ENCODE data around the gene ACSBG1.

DNA sequence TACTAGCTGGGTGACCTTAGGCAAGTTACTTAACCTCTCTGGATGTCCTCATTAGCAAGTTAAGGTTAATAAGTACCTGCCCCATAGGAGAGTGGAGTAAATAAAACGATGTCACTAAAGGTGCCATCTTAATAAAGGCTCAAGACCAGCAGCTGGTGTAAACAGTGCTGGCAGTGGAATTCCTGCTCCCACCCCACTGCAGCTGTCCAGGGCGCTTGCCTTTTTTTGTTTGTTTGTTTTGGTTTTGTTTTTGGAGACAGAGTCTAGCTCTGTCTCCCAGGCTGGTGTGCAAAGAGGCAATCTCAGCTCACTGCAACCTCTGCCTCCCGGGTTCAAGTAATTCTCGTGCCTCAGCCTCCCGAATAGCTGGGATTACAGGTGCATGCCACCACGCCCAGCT is 56.3 kb downstream of the ACSBG1 start:
- TF ChIP-seq CTCF (IDR thresholded peaks at IDR 0.05) (no peak), POLR2A (IDR thresholded peaks at IDR 0.05) (no peak)
